SK-N-MC (cell line): ENCODE data around the gene COL4A1.

Experiments used
- DNase-seq: peaks from one replicate; pipeline ENCODE4 v3.0.0-alpha.2; 2011; ENCODE audit warnings: low read depth, low spot score
- H3K27ac ChIP-seq: fragments of 200-600 bp; sonication (generic); 2 replicates; pipeline ENCODE4 v1.5.1; 2016; ENCODE audit warnings: mixed run types
- H3K36me3 ChIP-seq: fragments of 200-600 bp; sonication (generic); 2 replicates; pipeline ENCODE4 v1.6.1; 2017; ENCODE audit warnings: antibody characterized with exemption, low read length, mixed read lengths; ENCODE audit not compliant: insufficient read depth
- H3K4me3 ChIP-seq: fragments of 200-600 bp; sonication (generic); 2 replicates; pipeline ENCODE4 v1.5.1; 2016
- H3K9ac ChIP-seq: fragments of 200-600 bp; sonication (generic); 2 replicates; pipeline ENCODE4 v1.8.0; 2017; ENCODE audit warnings: mixed run types, mixed read lengths; ENCODE audit not compliant: insufficient read length
- H3K9me3 ChIP-seq: fragments of 200-600 bp; sonication (generic); 2 replicates; pipeline ENCODE4 v1.6.1; 2017; ENCODE audit warnings: low read depth, mild to moderate bottlenecking, antibody characterized with exemption, low read length, moderate library complexity, mixed read lengths
- EZH2 ChIP-seq: fragments of 200-600 bp; sonication (generic); IDR thresholded peaks from one replicate; pipeline ENCODE4 v1.6.1; 2017; ENCODE audit warnings: antibody characterized with exemption
- FOXP2 ChIP-seq: optimal IDR thresholded peaks from 2 replicates; pipeline ENCODE3; 2011; ENCODE audit warnings: mild to moderate bottlenecking, moderate library complexity; ENCODE audit not compliant: insufficient read depth; ENCODE audit errors: extremely low read length, control extremely low read depth
- POLR2AphosphoS5 ChIP-seq: IDR thresholded peaks from 2 replicates; pipeline ENCODE4 v1.6.1; 2012; ENCODE audit warnings: mild to moderate bottlenecking, low read depth, low read length, borderline replicate concordance

Gene COL4A1

DNA sequence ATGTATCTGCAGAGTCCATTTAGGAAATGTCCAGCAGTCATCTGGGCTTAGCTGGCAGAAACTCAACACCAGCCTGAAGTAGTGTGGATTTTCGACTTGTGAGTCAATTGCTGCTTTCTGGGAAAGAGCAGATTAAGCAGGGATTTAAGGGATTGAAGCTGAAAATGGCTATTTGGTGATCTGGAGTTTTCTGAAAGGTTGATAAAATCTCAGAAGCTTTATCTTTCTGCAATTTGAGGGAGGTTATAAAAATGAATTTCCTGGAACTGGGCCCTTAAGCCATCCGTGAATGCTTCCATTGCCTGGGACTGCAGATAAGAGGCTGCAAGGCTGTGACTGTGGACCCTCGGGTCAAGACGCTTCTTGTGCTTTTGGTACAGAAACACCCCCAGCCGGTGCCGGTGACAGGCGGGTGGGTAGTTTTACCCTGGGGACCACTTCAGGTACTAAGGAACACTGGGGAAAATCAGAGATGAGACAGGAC is 61.5 kb downstream of the COL4A1 start:
- no peak for DNase-seq
- Histone ChIP-seq H3K36me3 (no peaks in the 10 kb centered on the region), H3K27ac (no peak overlapping the region), H3K9ac (no peak overlapping the region), H3K4me3 (no peak overlapping the region), H3K9me3 (no peaks in the 10 kb centered on the region)
- no peak for TF ChIP-seq EZH2
- no peak for TF ChIP-seq POLR2AphosphoS5
- TF ChIP-seq FOXP2: no peak

DNA sequence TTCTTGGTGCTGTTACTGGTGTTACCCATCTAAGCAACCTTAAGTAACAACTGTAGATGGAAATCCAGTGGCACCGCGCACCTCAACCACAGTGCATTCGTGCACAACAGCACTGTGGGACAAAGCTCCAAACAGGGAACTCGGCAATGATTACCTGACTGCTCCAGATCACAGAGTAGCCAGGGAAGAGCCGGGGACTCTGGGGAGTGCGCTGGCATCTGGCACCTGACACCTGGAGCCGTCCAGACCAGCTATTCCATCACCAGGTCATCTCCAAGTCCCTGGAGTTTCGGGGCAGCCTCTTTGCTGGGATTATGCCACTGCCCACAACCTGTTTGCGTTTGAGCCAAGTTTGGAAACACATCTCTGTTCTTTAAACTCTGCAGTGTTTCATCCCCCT is 62.0 kb downstream of the COL4A1 start:
- DNase-seq: no peak
- no peak for TF ChIP-seq EZH2
- no peak for TF ChIP-seq FOXP2
- no peak for TF ChIP-seq POLR2AphosphoS5
- H3K4me3 ChIP-seq: no peak overlapping the region
- no peaks in the 10 kb centered on the region for H3K9me3 ChIP-seq
- no peaks in the 10 kb centered on the region for H3K36me3 ChIP-seq
- no peak overlapping the region for H3K9ac ChIP-seq
- H3K27ac ChIP-seq: no peak overlapping the region

DNA sequence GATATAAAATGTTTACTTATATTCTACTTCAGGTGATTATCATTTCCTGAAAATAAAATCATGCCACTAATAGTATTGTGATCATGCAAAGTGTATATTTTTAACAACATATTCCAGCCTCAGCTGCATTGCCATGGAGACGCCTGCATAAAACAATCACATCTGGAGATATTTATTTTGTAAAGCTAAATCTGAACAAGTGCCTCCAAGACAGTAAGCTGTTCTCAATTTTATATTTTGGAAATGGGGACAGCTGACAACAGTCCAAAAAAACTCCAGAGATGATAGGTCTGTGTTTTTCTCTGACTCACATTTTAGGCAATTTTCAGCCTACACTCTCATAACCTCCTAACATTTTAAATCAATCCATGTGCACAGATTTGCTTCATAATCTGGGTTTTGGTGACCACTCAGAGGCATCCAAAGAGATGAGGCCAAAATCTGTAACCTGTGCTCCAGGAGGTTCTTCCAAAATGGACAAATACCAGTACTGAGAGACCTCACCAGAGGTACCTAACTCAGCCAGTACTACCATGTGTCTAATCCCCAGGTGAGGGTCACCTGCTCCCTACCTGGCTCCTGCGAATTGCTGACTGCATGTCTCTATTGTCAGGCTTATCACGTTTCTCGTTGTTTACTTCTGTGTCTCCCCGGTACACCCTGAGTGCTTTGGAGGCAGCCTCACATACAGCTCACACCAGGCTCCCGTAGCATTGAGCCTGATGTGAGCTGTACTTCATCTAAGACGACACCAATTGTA is 62.7 kb downstream of the COL4A1 start:
- Histone ChIP-seq H3K27ac (no peak overlapping the region), H3K4me3 (no peak overlapping the region), H3K9me3 (no peaks in the 10 kb centered on the region), H3K36me3 (no peaks in the 10 kb centered on the region), H3K9ac (no peak overlapping the region)
- TF ChIP-seq EZH2 (no peak), POLR2AphosphoS5 (no peak), FOXP2 (no peak)
- DNase-seq: no peak

DNA sequence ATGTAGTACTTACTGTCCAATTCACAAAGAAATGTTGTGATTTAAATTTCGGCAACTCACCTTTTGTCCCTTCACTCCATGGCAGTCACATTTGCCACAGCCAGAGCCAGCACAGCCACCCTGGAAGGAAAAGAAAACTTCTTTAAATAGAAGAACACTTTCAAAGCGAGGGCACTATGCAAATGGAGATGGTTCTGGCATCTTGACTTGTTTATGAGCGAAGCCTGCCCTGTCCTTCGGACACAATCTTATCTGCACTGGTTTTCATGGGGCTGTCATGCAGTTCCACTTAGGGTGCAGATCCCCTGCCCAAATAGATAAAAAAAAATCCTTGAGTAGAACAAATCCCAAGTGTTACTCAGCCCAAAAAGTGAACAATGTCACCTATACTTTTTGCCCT is 64.3 kb downstream of the COL4A1 start:
- Histone ChIP-seq H3K27ac (no peak overlapping the region), H3K4me3 (no peak overlapping the region), H3K9ac (no peak overlapping the region), H3K9me3 (no peaks in the 10 kb centered on the region), H3K36me3 (no peaks in the 10 kb centered on the region)
- TF ChIP-seq EZH2 (no peak), POLR2AphosphoS5 (no peak), FOXP2 (no peak)
- DNase-seq: no peak

DNA sequence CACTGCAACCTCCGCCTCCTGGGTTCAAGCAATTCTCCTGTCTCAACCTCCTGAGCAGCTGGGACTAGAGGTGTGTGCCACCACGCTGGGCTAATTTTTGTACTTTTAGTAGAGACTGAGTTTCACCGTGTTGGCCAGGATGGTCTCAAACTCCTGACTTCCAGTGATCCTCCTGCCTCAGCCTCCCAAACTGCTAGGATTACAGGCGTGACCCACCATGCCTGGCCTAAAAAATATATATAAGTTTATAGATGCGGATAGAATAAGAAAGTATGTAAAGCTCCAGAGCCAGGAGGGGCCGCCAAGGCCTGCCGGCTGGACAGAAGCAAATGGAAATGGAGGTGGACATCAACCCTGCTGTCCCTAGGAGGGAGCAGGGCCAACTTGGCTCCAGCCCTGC is 66.0 kb downstream of the COL4A1 start:
- H3K4me3 ChIP-seq: no peak overlapping the region
- no peak overlapping the region for H3K9ac ChIP-seq
- DNase-seq: no peak
- H3K27ac ChIP-seq: no peak overlapping the region
- no peaks in the 10 kb centered on the region for H3K9me3 ChIP-seq
- H3K36me3 ChIP-seq: no peaks in the 10 kb centered on the region; the same call in 1 of the 2 replicates
- no peak for TF ChIP-seq EZH2
- no peak for TF ChIP-seq POLR2AphosphoS5
- TF ChIP-seq FOXP2: no peak

DNA sequence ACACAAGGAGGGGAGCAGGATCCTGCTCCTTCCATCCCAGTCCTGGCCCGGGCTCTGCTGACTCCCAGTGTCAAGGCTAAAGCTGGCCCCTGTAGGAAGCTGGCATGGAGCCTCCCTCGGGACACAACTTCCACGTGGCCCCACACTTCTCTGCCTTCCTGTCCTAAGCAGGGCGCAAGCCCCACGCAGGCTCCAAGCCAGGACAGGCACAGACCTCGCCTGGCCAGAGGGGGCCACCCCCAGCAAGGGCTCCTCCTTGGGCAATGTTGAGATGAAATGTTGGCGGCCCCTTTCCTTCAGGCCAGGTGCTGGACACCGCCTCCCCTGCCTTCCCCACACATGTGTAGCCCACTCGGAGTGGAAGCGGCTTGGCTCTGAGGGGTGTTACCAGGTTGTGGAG is 66.6 kb downstream of the COL4A1 start:
- no peak overlapping the region for H3K4me3 ChIP-seq
- TF ChIP-seq FOXP2 (no peak), EZH2 (no peak), POLR2AphosphoS5 (no peak)
- H3K27ac ChIP-seq: no peak overlapping the region
- no peak for DNase-seq
- H3K9ac ChIP-seq: no peak overlapping the region
- H3K9me3 ChIP-seq: no peaks in the 10 kb centered on the region
- no peaks in the 10 kb centered on the region; the same call in 1 of the 2 replicates for H3K36me3 ChIP-seq

DNA sequence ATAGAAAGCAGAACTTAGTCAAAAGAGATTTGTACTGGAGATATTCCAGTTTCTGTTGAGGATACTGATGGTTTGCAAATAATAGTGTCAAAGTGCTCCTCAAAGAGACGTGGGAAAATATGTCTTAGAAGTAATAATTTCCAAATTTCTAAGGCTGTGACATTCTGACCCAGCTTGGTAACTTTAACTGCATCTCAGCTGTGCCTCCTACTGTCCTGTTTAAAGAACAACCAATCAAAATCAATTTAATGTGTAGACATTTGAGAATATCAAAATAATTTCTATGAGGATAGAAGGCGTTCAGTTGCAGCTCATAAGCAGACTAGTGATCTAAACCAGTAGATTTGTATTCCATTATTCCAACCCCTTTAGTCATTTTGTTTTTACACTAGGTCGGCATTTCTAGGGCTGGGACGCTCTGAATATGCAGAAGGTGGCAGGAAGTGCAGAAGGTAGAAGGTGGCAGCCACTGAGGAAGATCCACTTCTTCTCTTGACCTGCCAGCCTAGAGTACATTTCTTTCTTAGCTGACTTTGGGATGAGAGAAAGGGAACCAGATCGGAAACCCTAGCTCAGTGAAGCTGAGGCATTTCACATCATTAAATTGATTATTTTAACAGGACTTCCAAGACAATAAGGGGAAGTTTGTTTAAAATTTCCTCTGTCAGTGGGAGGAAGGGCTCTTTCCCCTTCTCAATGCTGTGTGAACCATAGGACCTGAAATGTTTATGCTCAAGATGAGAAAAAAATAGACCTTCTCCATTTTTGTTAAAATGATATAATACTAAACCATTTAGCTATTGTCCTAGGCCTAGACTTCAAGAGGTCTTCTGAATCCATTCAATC is 67.5 kb downstream of the COL4A1 start:
- Histone ChIP-seq H3K36me3 (no peaks in the 10 kb centered on the region; the same call in 1 of the 2 replicates), H3K9ac (no peak overlapping the region), H3K9me3 (no peaks in the 10 kb centered on the region), H3K27ac (no peak overlapping the region), H3K4me3 (no peak overlapping the region)
- DNase-seq: no peak
- TF ChIP-seq EZH2 (no peak), POLR2AphosphoS5 (no peak), FOXP2 (no peak)

DNA sequence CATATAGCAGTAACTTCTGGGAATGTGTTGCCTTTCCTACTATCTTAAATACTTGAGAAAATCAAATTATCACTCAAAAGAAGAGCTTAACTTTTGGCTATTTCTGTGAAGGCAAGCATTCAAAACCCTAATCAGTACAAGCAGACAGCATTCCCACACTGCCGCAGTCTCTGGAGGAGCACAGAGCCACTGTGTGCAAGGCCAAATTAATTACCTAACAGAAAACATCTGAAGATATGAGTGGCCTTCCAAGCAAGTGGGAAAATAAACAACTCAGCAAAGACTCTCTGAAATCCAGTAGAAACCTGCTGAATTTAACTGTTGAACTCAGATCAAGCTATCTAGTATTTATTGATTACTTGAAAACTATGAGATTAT is 68.2 kb downstream of the COL4A1 start:
- Histone ChIP-seq H3K9me3 (no peaks in the 10 kb centered on the region), H3K9ac (no peak overlapping the region), H3K36me3 (no peaks in the 10 kb centered on the region; the same call in 1 of the 2 replicates), H3K4me3 (no peak overlapping the region), H3K27ac (no peak overlapping the region)
- no peak for TF ChIP-seq FOXP2
- no peak for TF ChIP-seq POLR2AphosphoS5
- no peak for TF ChIP-seq EZH2
- no peak for DNase-seq
